Cardiac fibroblast (primary cell): Measurements from ENCODE around the gene GTPBP1.

Source experiments
- DNase-seq, 2 donors: peaks; one replicate each; pipeline versions ENCODE4 v3.0.0 to v3.0.0-alpha.2; 2010; ENCODE audit warnings: low read depth in 2 of 2
- H3K4me3 ChIP-seq, 2 donors: replicated peaks in 1 of 2; 1 replicate in 1 of 2; 2 replicates in 1 of 2; pipeline ENCODE4 v1.5.1; 2011; ENCODE audit warnings: low read depth in 2 of 2, low read length in 2 of 2, mild to moderate bottlenecking in 2 of 2, moderate library complexity in 1 of 2
- TF ChIP-seq, protein P1 (sequence below): IDR thresholded peaks from one replicate; pipeline ENCODE4 v1.5.1; 2011; ENCODE audit warnings: low read depth, mild to moderate bottlenecking, low read length, inconsistent platforms

GTPBP1 gene

GRCh38 chr22:38761202-38762162 lies 55.7 kb downstream of the GTPBP1 start:
- no peak for DNase-seq
- TF ChIP-seq, protein P1, sequence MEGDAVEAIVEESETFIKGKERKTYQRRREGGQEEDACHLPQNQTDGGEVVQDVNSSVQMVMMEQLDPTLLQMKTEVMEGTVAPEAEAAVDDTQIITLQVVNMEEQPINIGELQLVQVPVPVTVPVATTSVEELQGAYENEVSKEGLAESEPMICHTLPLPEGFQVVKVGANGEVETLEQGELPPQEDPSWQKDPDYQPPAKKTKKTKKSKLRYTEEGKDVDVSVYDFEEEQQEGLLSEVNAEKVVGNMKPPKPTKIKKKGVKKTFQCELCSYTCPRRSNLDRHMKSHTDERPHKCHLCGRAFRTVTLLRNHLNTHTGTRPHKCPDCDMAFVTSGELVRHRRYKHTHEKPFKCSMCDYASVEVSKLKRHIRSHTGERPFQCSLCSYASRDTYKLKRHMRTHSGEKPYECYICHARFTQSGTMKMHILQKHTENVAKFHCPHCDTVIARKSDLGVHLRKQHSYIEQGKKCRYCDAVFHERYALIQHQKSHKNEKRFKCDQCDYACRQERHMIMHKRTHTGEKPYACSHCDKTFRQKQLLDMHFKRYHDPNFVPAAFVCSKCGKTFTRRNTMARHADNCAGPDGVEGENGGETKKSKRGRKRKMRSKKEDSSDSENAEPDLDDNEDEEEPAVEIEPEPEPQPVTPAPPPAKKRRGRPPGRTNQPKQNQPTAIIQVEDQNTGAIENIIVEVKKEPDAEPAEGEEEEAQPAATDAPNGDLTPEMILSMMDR = no peak
- H3K4me3 ChIP-seq = no peak overlapping the region

GRCh38 chr22:38762551-38762983 lies 56.8 kb downstream of the GTPBP1 start:
- TF ChIP-seq, protein P1 = no peak
- no peak for DNase-seq
- no peak overlapping the region for H3K4me3 ChIP-seq

DNA sequence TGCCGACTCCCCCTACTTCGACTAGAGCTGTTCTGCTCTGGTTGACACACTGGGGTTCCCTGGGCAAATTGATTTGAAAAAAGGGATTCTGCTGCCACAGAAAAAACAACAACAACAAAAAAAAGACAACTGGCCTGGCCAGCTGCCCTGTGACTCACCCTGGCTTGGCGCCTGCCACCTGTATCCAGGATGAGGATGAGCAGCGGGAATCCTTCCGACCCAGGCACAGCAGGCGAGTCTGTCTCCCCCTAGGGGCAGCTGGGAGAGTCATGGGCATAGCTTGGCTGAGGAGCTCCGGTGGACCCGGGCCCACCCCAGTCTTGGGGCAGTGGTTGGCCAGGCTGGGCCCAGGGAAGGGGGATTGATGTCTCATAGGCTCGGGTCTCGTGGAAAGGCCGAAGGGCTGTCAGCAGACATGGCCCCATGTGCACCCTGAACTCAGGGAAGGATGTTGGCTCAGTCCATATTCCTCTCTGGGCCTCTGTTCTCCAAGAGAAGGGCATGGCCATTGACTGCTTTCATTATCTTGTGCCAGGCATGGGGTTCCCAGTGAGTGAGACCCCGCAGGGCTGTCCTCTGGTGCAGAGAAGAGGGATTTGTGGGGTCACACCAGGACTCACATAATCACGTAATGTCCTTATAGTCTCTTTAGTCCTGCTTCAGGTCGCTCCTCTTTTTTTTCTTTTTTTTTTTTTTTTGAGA lies 60.5 kb downstream of the GTPBP1 start:
- TF ChIP-seq, protein P1 = peak; percentile 99
- no peak overlapping the region for H3K4me3 ChIP-seq
- DNase-seq = peak; percentile 63 to 79

GRCh38 chr22:38767313-38767712 lies 61.6 kb downstream of the GTPBP1 start:
- DNase-seq = no peak
- TF ChIP-seq, protein P1 = no peak
- no peak overlapping the region for H3K4me3 ChIP-seq

- no peak overlapping the region for H3K4me3 ChIP-seq
- TF ChIP-seq, protein P1 = no peak
- no peak for DNase-seq
These were observed 62.3 kb downstream of the GTPBP1 start for GRCh38 chr22:38768036-38768435.

DNA sequence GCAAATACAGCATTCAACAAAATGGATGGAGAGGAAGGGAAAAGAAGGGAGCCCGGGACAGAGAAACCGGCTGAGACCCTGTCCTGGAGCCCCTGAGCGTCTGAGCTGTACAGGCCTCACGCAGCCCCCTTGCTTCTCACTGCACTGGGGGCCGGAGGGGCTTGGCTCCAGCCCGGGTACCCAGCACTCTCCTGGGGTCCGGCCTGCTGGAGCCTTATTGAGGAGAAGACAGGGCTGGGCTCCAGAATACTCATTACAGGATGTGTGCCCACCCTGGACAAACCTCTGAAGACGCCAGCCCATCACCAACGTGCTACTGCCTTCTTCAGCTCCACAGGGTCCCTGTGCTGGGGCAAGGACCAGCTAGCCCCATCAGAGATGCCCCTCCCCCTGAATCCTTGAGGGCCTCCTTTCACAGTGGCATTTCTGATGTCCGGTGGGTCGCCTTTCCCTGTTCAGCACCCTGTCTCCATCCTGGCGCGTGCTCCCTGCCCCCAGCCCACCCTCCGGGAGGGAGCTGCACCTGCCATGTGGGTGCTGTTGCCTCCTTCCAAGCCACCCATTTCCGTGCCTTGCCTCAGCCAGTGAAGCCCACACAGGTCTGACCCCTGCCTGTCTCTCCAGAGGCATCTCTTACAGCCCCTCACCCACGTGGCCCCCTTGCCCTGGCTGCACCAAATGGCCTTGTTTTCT lies 64.7 kb downstream of the GTPBP1 start:
- DNase-seq = no peak
- no peak overlapping the region for H3K4me3 ChIP-seq
- TF ChIP-seq, protein P1 = no peak
